Gastrocnemius medialis (tissue), 4 donors: ENCODE results near the gene STPG1.

Source experiments
- CTCF ChIP-seq, 5 experiments: fragments of 450-650 bp in 3 of 5; fragments of 200-600 bp in 2 of 5; sonication (generic) in 2 of 5; IDR thresholded peaks in 4 of 5; conservative IDR thresholded peaks in 1 of 5; 1 replicate in 4 of 5; 2 replicates in 1 of 5; pipeline ENCODE4 v1.5.1; 2016 to 2019; ENCODE audit warnings: antibody characterized with exemption in 5 of 5, mild to moderate bottlenecking in 3 of 5, moderate library complexity in 3 of 5
- POLR2A ChIP-seq, 2 donors: fragments of 450-650 bp; IDR thresholded peaks; one replicate each; pipeline ENCODE4 v1.6.1; 2017; ENCODE audit warnings: antibody characterized with exemption in 2 of 2, mild to moderate bottlenecking in 2 of 2, moderate library complexity in 2 of 2

- TF ChIP-seq POLR2A (IDR thresholded peaks at IDR 0.05) (no peak), CTCF (IDR thresholded peaks at IDR 0.05 in 4 of 5, conservative IDR thresholded peaks at IDR 0.05 in 1 of 5) (no peak)
Measured at GRCh38 chr1:24412408-24412807, 1.2 kb downstream of the STPG1 start.
